Adipocyte (in vitro differentiated cells): ENCODE measurements around the gene CRTC3.
A peak's percentile ranks its signal among the peaks of the same experiment; 100 is the strongest.
"Not testable (repeated sequence)": the region's sequence is repeated elsewhere in the genome, so short reads cannot be mapped to it uniquely, and the experiment has no call there.

ENCODE experiments used
- DNase-seq: peaks from one replicate; pipeline ENCODE4 v3.0.0-alpha.2; 2015; ENCODE audit warnings: low read depth
- H3K27me3 ChIP-seq: replicated peaks from 2 replicates; pipeline ENCODE4 v1.7.0; 2013; ENCODE audit warnings: mild to moderate bottlenecking, low read length, moderate library complexity; ENCODE audit not compliant: control insufficient read depth, insufficient read depth
- H3K36me3 ChIP-seq: 2 replicates; pipeline ENCODE4 v1.7.0; 2013; ENCODE audit warnings: low read length, mild to moderate bottlenecking, moderate library complexity; ENCODE audit not compliant: control insufficient read depth, insufficient read depth, severe bottlenecking
- H3K4me1 ChIP-seq: 2 replicates; pipeline ENCODE4 v1.7.0; 2013; ENCODE audit warnings: mild to moderate bottlenecking, low read length, moderate library complexity; ENCODE audit not compliant: control insufficient read depth, insufficient read depth
- H3K4me3 ChIP-seq: 2 replicates; pipeline ENCODE4 v1.7.0; 2013; ENCODE audit warnings: mild to moderate bottlenecking, low read length, moderate library complexity
- H3K9ac ChIP-seq: 2 replicates; pipeline ENCODE4 v1.7.0; 2013; ENCODE audit warnings: mild to moderate bottlenecking, low read length, moderate library complexity
- H3K9me3 ChIP-seq: 2 replicates; pipeline ENCODE4 v1.7.0; 2013; ENCODE audit warnings: mild to moderate bottlenecking, low read length, moderate library complexity; ENCODE audit not compliant: control insufficient read depth

Gene CRTC3

GRCh38 chr15:90523373-90523772 is 6.3 kb upstream of the CRTC3 start:
- no peaks in the 10 kb centered on the region for H3K36me3 ChIP-seq
- no peak overlapping the region for H3K4me3 ChIP-seq
- no peaks in the 10 kb centered on the region for H3K9me3 ChIP-seq
- H3K9ac ChIP-seq, result no peak overlapping the region
- H3K27me3 ChIP-seq, result no peaks in the 10 kb centered on the region
- no peak for DNase-seq
- H3K4me1 ChIP-seq, result no peaks in the 10 kb centered on the region

GRCh38 chr15:90524018-90524803 is 5.5 kb upstream of the CRTC3 start:
- not testable (repeated sequence) for H3K4me3 ChIP-seq, H3K36me3 ChIP-seq, H3K9ac ChIP-seq, H3K27me3 ChIP-seq, DNase-seq, H3K9me3 ChIP-seq, H3K4me1 ChIP-seq

GRCh38 chr15:90529011-90529370 is 732 bp upstream of the CRTC3 start:
- H3K9me3 ChIP-seq, result no peaks in the 10 kb centered on the region
- peaks cover 14% of the 10 kb centered on the region for H3K4me1 ChIP-seq
- no peak for DNase-seq
- peak overlapping the region; percentile 87 for H3K9ac ChIP-seq
- no peaks in the 10 kb centered on the region for H3K27me3 ChIP-seq
- peak overlapping the region; percentile 84 for H3K4me3 ChIP-seq
- no peaks in the 10 kb centered on the region for H3K36me3 ChIP-seq

GRCh38 chr15:90530250-90531051 is 728 bp downstream of the CRTC3 start:
- Histone ChIP-seq H3K4me3 (peak overlapping the region; percentile 84), H3K9me3 (no peaks in the 10 kb centered on the region)

GRCh38 chr15:90531147-90531546 is 1.4 kb downstream of the CRTC3 start:
- H3K4me3 ChIP-seq, result peak overlapping the region; percentile 84
- peaks cover 25% of the 10 kb centered on the region for H3K4me1 ChIP-seq
- H3K27me3 ChIP-seq, result no peaks in the 10 kb centered on the region
- no peaks in the 10 kb centered on the region for H3K36me3 ChIP-seq
- peak; percentile 54 for DNase-seq
- no peaks in the 10 kb centered on the region for H3K9me3 ChIP-seq
- peak overlapping the region; percentile 87 for H3K9ac ChIP-seq

More at GRCh38 chr15:90530250-90531051, 728 bp downstream of the CRTC3 start:
- DNase-seq, result peak; percentile 65
- Histone ChIP-seq H3K9ac (peak overlapping the region; percentile 87), H3K27me3 (no peaks in the 10 kb centered on the region), H3K36me3 (no peaks in the 10 kb centered on the region), H3K4me1 (peaks cover 18% of the 10 kb centered on the region)

GRCh38 chr15:90535254-90535653 is 5.5 kb downstream of the CRTC3 start:
- Histone ChIP-seq H3K9ac (no peak overlapping the region), H3K4me3 (no peak overlapping the region), H3K27me3 (no peaks in the 10 kb centered on the region), H3K9me3 (no peaks in the 10 kb centered on the region), H3K36me3 (peaks cover 3% of the 10 kb centered on the region), H3K4me1 (peaks cover 30% of the 10 kb centered on the region)
- DNase-seq, result no peak

- Histone ChIP-seq H3K9ac (no peak overlapping the region), H3K4me3 (no peak overlapping the region), H3K27me3 (no peaks in the 10 kb centered on the region), H3K9me3 (no peaks in the 10 kb centered on the region), H3K36me3 (peaks cover 13% of the 10 kb centered on the region), H3K4me1 (peaks cover 20% of the 10 kb centered on the region)
- no peak for DNase-seq
These were observed 10.1 kb downstream of the CRTC3 start for GRCh38 chr15:90539789-90540188.

- Histone ChIP-seq H3K9ac (no peak overlapping the region), H3K36me3 (peaks cover 13% of the 10 kb centered on the region), H3K27me3 (no peaks in the 10 kb centered on the region), H3K4me1 (peaks cover 13% of the 10 kb centered on the region), H3K4me3 (no peak overlapping the region), H3K9me3 (no peaks in the 10 kb centered on the region)
- no peak for DNase-seq
These were observed 11.0 kb downstream of the CRTC3 start for GRCh38 chr15:90540768-90541167.

GRCh38 chr15:90545095-90545494 is 15.4 kb downstream of the CRTC3 start:
- H3K9ac ChIP-seq, result no peak overlapping the region
- H3K27me3 ChIP-seq, result no peaks in the 10 kb centered on the region
- no peaks in the 10 kb centered on the region for H3K9me3 ChIP-seq
- H3K36me3 ChIP-seq, result peaks cover 19% of the 10 kb centered on the region
- no peak for DNase-seq
- no peak overlapping the region for H3K4me3 ChIP-seq
- H3K4me1 ChIP-seq, result no peaks in the 10 kb centered on the region

- no peaks in the 10 kb centered on the region for H3K9me3 ChIP-seq
- no peak overlapping the region for H3K9ac ChIP-seq
- H3K36me3 ChIP-seq, result peaks cover 12% of the 10 kb centered on the region
- H3K4me1 ChIP-seq, result peaks cover 12% of the 10 kb centered on the region
- DNase-seq, result no peak
- H3K4me3 ChIP-seq, result no peak overlapping the region
- H3K27me3 ChIP-seq, result no peaks in the 10 kb centered on the region
These were observed 17.8 kb downstream of the CRTC3 start for GRCh38 chr15:90547540-90547939.

GRCh38 chr15:90550919-90551318 is 21.2 kb downstream of the CRTC3 start:
- Histone ChIP-seq H3K27me3 (no peaks in the 10 kb centered on the region), H3K36me3 (peaks cover 7% of the 10 kb centered on the region), H3K9ac (no peak overlapping the region), H3K4me1 (peaks cover 28% of the 10 kb centered on the region), H3K9me3 (no peaks in the 10 kb centered on the region), H3K4me3 (no peak overlapping the region)
- DNase-seq, result no peak
